ENCODE results near the gene RNF11.

RNF11 gene

GRCh38 chr1:51316846-51317120 lies 80.7 kb downstream of the RNF11 start:
- in situ Hi-C loops (cut with HindIII; ENCODE audit: low pct_unique_long_range_greater_than_20kb, low sequenced_read_pairs) = no loop called here
- TF ChIP-seq JUND (IDR thresholded peaks at IDR 0.05; ENCODE audit: low read depth) = no peak
- no peak for DNase-seq (ENCODE audit: low read depth in 1 of 2, low spot score in 1 of 2)

DNA sequence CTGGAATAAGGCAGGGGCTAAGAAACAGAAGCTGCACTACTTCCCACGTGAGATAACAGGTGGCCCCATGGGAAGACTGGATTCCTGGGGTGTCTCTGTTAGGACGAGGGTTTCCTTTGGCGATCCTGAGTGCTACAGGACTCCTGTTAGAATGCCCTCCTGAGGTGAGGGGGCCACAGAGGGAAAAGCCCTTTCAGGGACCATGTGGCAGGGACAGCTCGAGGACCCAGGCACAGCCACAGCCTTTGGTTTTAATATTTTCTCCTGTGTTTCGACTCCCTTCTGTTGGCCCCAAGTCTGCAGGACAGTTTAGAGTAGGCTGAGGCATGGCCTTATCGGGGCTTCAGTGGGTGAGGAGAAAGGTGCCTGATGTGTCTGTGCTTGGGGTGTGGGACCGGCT lies 81.7 kb downstream of the RNF11 start:
- TF ChIP-seq JUND (IDR thresholded peaks at IDR 0.05; ENCODE audit: low read depth) = no peak

DNA sequence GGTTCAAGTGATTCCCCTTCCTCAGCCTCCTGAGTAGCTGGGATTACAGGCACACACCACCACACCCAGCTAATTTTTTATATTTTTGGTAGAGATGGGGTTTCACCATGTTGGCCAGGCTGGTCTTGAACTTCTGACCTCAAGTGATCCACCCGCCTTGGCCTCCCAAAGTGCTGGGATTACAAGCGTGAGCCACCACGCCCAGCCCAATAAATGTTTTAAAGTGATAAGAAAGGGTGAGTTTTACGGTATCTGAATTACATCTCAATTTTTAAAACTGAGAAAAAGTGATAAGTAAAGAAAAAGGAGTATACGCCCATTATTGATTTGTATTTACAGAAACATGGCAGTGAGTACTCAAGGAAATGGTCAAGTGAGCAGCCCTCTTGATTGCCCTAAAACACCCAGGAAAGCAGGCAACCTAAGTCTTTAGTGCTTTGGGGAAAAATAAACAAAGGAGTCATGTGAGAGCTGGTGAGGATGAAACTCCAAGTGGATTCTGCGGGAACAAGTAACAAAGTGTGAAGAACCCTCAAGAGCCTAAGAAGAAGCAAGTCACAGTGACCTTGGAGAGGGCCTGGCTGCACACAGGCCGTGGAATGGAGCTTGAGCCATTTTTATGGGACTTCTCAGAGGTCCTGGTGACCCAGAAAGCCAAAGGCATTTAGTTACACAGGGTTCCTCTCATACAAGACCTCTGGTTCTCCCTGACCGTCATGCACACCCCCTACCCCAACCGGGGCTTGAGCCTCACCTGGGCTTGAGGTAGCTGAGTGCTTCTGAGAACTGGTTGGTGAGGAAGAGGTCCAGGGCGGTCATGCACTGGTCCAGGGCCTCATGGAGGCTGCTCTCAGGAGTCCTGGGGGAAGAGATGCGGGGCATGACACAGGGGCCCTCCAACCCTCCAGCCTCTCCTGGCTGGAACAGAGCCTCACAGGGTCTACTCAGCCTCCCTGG lies 85.2 kb downstream of the RNF11 start:
- no peak for TF ChIP-seq JUND (IDR thresholded peaks at IDR 0.05; ENCODE audit: low read depth)
- in situ Hi-C loops (cut with HindIII; ENCODE audit: low pct_unique_long_range_greater_than_20kb, low sequenced_read_pairs) = no loop called here
- DNase-seq (ENCODE audit: low read depth in 1 of 2, low spot score in 1 of 2) = peak in 1 of 2 experiments; percentile 95

More for the DNA sequence above, 81.7 kb downstream of the RNF11 start:
- no peak for DNase-seq (ENCODE audit: low read depth in 1 of 2, low spot score in 1 of 2)
- in situ Hi-C loops (cut with HindIII; ENCODE audit: low pct_unique_long_range_greater_than_20kb, low sequenced_read_pairs) = no loop called here

DNA sequence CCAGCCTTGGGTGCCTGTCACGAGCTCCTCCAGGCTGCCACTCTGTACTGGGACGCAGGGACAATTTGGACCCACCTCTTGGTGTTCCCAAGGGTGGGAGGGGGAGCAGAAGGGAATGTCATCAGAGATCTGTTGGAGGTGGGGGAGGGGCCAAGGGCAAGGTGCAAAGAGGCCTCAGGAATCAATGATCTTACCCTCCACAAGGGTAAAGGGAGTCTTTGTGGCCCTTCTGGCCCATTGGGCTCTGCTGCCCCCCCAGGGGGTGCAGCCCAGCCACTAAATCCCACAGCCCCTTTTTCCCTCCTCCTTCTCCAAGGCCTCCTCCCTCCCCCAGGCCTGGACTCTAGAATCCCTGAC lies 85.8 kb downstream of the RNF11 start:
- TF ChIP-seq JUND (IDR thresholded peaks at IDR 0.05; ENCODE audit: low read depth) = no peak
- in situ Hi-C loops (cut with HindIII; ENCODE audit: low pct_unique_long_range_greater_than_20kb, low sequenced_read_pairs) = no loop called here
- peak in 1 of 2 experiments; percentile 52 for DNase-seq (ENCODE audit: low read depth in 1 of 2, low spot score in 1 of 2)

- in situ Hi-C loops (cut with HindIII; ENCODE audit: low pct_unique_long_range_greater_than_20kb, low sequenced_read_pairs) = no loop called here
- no peak for DNase-seq (ENCODE audit: low read depth in 1 of 2, low spot score in 1 of 2)
- no peak for TF ChIP-seq JUND (IDR thresholded peaks at IDR 0.05; ENCODE audit: low read depth)
Observed at GRCh38 chr1:51322417-51323101, 86.5 kb downstream of the RNF11 start.
